ENCODE results near the gene USP44. TPM values are rescaled to one million over a fixed set of nuclear protein-coding genes. Genes with fewer than 3 reads are reported as not detected.

Gene USP44
- polyA plus RNA-seq, 1 experiment, result 62.0 TPM

DNA sequence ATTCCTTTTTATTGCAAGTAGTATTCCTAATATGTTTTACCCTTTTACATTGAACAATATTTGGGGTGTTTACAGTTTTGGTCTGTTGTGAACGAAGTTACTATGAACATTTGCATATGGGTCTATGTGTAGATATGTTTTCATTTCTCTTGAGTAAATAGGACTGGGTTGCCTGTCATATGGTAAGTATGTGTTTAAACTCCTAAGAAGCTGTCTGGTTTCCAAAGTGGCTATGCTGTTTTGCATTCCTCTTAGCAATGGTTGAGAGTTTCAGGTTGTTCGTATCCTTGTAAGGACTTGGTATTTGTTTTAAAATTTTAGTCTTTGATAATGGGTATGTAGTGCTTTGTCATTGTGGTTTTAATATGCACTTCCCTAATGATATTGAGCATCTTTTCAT, 71.0 kb downstream of the USP44 start:
- POLR2A ChIA-PET, result interaction anchor here (0.6 kb wide), 1 partner anchor 40 kb away, joined by 5 read pairs; no protein-coding TSS in a partner anchor
- CTCF ChIA-PET, result no interaction called here
- Histone ChIP-seq H3K27me3 (ENCODE audit: control insufficient read depth, insufficient read depth, low read length) (no peaks in the 10 kb centered on the region), H3K4me3 (ENCODE audit: low read depth, low read length) (no peak overlapping the region), H3K27ac (ENCODE audit: low read depth, low read length) (no peak overlapping the region), H3K9me3 (ENCODE audit: control insufficient read depth, insufficient read depth, low read length) (no peaks in the 10 kb centered on the region)
- TF ChIP-seq, protein P1, sequence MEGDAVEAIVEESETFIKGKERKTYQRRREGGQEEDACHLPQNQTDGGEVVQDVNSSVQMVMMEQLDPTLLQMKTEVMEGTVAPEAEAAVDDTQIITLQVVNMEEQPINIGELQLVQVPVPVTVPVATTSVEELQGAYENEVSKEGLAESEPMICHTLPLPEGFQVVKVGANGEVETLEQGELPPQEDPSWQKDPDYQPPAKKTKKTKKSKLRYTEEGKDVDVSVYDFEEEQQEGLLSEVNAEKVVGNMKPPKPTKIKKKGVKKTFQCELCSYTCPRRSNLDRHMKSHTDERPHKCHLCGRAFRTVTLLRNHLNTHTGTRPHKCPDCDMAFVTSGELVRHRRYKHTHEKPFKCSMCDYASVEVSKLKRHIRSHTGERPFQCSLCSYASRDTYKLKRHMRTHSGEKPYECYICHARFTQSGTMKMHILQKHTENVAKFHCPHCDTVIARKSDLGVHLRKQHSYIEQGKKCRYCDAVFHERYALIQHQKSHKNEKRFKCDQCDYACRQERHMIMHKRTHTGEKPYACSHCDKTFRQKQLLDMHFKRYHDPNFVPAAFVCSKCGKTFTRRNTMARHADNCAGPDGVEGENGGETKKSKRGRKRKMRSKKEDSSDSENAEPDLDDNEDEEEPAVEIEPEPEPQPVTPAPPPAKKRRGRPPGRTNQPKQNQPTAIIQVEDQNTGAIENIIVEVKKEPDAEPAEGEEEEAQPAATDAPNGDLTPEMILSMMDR (IDR thresholded peaks at IDR 0.05; ENCODE audit: low read depth, low read length), result no peak
- no peak for DNase-seq (ENCODE audit: low read depth, low spot score)

DNA sequence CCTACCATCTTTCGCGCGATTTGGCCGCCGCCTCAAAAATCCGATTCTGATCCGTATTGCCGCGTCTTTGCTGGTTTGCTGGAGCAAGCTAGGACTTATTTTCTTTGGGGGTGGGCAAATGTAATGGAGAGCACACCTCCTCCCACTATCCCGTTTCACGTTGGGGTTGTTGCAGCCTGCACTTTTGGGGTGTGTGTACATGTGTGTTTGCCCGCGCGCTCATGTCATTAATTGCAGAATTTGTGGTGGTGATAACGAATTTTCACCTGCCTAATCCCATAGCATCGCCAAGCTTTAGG, 76.7 kb downstream of the USP44 start:
- no peak for DNase-seq (ENCODE audit: low read depth, low spot score)
- Histone ChIP-seq H3K27ac (ENCODE audit: low read depth, low read length) (peak overlapping the region; percentile 91), H3K4me3 (ENCODE audit: low read depth, low read length) (peak overlapping the region; percentile 96), H3K9me3 (ENCODE audit: control insufficient read depth, insufficient read depth, low read length) (no peaks in the 10 kb centered on the region), H3K27me3 (ENCODE audit: control insufficient read depth, insufficient read depth, low read length) (no peaks in the 10 kb centered on the region)
- TF ChIP-seq, protein P1 (IDR thresholded peaks at IDR 0.05; ENCODE audit: low read depth, low read length), result no peak
- ChIA-PET POLR2A (interaction anchor here (0.6 to 2.2 kb wide), 3 partner anchors 62 to 138 kb away, joined by 5 to 7 read pairs (median 7); no protein-coding TSS in a partner anchor), CTCF (interaction anchor here (1.4 kb wide), 2 partner anchors 9 to 176 kb away, joined by 3 read pairs; no protein-coding TSS in a partner anchor)

DNA sequence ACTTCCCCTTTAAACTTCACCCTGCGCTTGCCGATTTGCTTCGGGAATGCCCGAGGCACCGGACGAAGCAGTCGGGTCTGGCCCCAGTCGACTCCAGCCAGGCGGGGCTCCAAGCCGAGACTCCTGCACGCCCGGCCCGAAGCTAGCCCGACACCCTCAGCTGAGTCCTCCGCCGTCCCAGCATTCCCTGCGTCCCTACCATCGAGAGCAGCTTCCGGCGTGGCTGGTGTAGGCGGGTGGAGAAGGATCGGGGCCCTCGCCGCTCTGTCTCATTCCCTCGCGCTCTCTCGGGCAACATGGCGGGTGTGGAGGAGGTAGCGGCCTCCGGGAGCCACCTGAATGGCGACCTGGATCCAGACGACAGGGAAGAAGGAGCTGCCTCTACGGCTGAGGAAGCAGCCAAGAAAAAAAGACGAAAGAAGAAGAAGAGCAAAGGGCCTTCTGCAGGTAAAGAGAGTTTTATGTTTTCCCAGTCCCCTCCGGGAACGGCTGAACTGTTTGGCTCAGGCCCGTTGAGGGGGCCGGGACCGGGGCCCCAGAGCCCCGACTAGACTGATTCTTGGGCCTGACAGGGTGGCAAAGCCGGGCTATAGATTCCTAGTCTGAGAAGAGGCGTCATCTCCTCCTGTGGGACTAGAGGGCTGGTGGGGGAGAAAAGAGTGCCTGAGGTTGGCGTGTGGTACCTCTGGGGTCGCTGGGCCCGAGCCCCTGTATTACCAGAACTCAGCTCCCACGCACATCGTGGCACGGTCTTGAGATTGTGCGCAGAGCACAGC, 77.2 kb downstream of the USP44 start, which contains the start of gene METAP2:
TSS of gene METAP2 (plus strand) at position 269 of the 776 bp plus-strand sequence. CDS start at position 297, 28 bp downstream.
- Histone ChIP-seq H3K9me3 (ENCODE audit: control insufficient read depth, insufficient read depth, low read length) (no peaks in the 10 kb centered on the region), H3K27ac (ENCODE audit: low read depth, low read length) (peak within 1 kb of the TSS; percentile 91), H3K4me3 (ENCODE audit: low read depth, low read length) (peak within 1 kb of the TSS; percentile 96), H3K27me3 (ENCODE audit: control insufficient read depth, insufficient read depth, low read length) (no peaks in the 10 kb centered on the region)
- ChIA-PET POLR2A (interaction anchor here (0.6 to 2.2 kb wide), 25 partner anchors 10 to 490 kb away, joined by 3 to 9 read pairs (median 5); partner anchors contain the start of gene NR2C1), CTCF (interaction anchor here (0.9 to 1.4 kb wide), 3 partner anchors 9 to 175 kb away, joined by 3 to 5 read pairs (median 3); no protein-coding TSS in a partner anchor)
- TF ChIP-seq, protein P1 (IDR thresholded peaks at IDR 0.05; ENCODE audit: low read depth, low read length), result no peak
- DNase-seq (ENCODE audit: low read depth, low spot score), result peak; percentile 93

DNA sequence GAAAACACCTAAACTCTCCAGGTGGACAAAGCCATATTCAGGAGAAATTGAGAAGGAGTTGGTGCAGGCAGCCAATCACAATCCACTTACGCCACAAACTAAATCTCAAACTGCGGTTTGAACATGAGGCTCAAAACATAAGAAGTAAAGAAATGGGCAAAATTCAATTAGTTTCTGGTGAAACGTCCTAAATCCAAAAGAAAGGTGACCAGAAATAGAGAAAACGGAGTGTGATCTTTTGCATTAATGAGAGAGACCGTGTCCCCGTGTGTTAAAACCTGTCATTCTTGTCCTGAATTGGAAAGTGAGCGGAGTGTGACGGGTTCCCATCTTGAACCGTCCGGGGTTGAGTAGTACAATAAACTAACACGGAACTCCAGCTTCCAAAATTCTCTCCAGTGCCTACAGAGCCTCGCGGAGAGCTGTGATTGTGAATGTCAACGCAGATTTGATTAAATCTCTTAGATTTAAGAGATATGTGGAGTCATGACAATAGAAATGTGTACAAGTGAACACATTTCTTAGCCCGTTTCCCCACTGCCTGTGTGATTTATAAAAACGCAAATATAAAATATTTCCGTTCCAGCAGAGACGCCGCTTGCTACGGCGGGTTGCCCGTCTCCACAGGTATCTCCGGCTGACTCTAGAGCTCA, 77.9 kb downstream of the USP44 start:
- DNase-seq (ENCODE audit: low read depth, low spot score), result no peak
- POLR2A ChIA-PET, result interaction anchor here (0.5 to 2.2 kb wide), 24 partner anchors 9 to 490 kb away, joined by 3 to 9 read pairs (median 4); partner anchors contain the start of gene NR2C1
- CTCF ChIA-PET, result interaction anchor here (0.9 to 1.4 kb wide), 3 partner anchors 10 to 174 kb away, joined by 3 to 5 read pairs (median 3); no protein-coding TSS in a partner anchor
- Histone ChIP-seq H3K27me3 (ENCODE audit: control insufficient read depth, insufficient read depth, low read length) (no peaks in the 10 kb centered on the region), H3K4me3 (ENCODE audit: low read depth, low read length) (peak overlapping the region; percentile 96), H3K9me3 (ENCODE audit: control insufficient read depth, insufficient read depth, low read length) (no peaks in the 10 kb centered on the region), H3K27ac (ENCODE audit: low read depth, low read length) (peak overlapping the region; percentile 91)
- TF ChIP-seq, protein P1 (IDR thresholded peaks at IDR 0.05; ENCODE audit: low read depth, low read length), result no peak
